Activated naive CD4-positive, alpha-beta T cell treated with Interleukin-2 at 50 U/mL for 16 hours (primary cell): ENCODE measurements around the gene TOR1AIP1.
A peak's percentile ranks its signal among the peaks of the same experiment; 100 is the strongest.

Source experiments
- DNase-seq: peaks from one replicate; pipeline ENCODE4 v3.0.0-alpha.2; 2020

The TOR1AIP1 gene

GRCh38 chr1:179881642-179882252 lies 338 bp upstream of the TOR1AIP1 start:
- no peak for DNase-seq

- DNase-seq: no peak
These were observed 1.1 kb downstream of the TOR1AIP1 start for GRCh38 chr1:179883040-179883744.

- DNase-seq: peak; percentile 61
These were observed 1.7 kb downstream of the TOR1AIP1 start for GRCh38 chr1:179883745-179884138.

GRCh38 chr1:179888071-179888470 lies 6.0 kb downstream of the TOR1AIP1 start:
- no peak for DNase-seq

GRCh38 chr1:179889589-179889988 lies 7.5 kb downstream of the TOR1AIP1 start:
- no peak for DNase-seq

- DNase-seq: no peak
These were observed 28.8 kb downstream of the TOR1AIP1 start for GRCh38 chr1:179910934-179911333.

GRCh38 chr1:179911812-179912211 lies 29.7 kb downstream of the TOR1AIP1 start:
- DNase-seq: no peak

- no peak for DNase-seq
These were observed 35.7 kb downstream of the TOR1AIP1 start for GRCh38 chr1:179917601-179918429.

- DNase-seq: no peak
These were observed 39.4 kb downstream of the TOR1AIP1 start for GRCh38 chr1:179921472-179921871.

GRCh38 chr1:179921981-179922872 lies 40.1 kb downstream of the TOR1AIP1 start:
- DNase-seq: no peak

- DNase-seq: no peak
These were observed 40.9 kb downstream of the TOR1AIP1 start for GRCh38 chr1:179923029-179923428.

- no peak for DNase-seq
These were observed 42.2 kb downstream of the TOR1AIP1 start for GRCh38 chr1:179924268-179924667.

GRCh38 chr1:179925302-179925701 lies 43.2 kb downstream of the TOR1AIP1 start:
- DNase-seq: no peak

- no peak for DNase-seq
These were observed 44.1 kb downstream of the TOR1AIP1 start for GRCh38 chr1:179925922-179926849.

GRCh38 chr1:179926850-179927205 lies 44.7 kb downstream of the TOR1AIP1 start:
- no peak for DNase-seq

- no peak for DNase-seq
These were observed 48.1 kb downstream of the TOR1AIP1 start for GRCh38 chr1:179929955-179930798.

- DNase-seq: no peak
These were observed 48.8 kb downstream of the TOR1AIP1 start for GRCh38 chr1:179930867-179931266.

- no peak for DNase-seq
These were observed 51.1 kb downstream of the TOR1AIP1 start for GRCh38 chr1:179933219-179933618.

- no peak for DNase-seq
These were observed 53.9 kb downstream of the TOR1AIP1 start for GRCh38 chr1:179935909-179936496.

- DNase-seq: no peak
These were observed 55.7 kb downstream of the TOR1AIP1 start for GRCh38 chr1:179937668-179938254.
